Omental fat pad (tissue), 4 donors: ENCODE data around the gene PEMT. TPM values are rescaled to one million over a fixed set of nuclear protein-coding genes. Genes with fewer than 3 reads are reported as not detected.

Experiments
- ATAC-seq: fragments of 150-250 bp; one replicate; pipeline ENCODE4 v1.9.1; 2016; ENCODE audit warnings: mild to moderate bottlenecking, moderate library complexity; ENCODE audit not compliant: low FRiP score
- DNase-seq: peaks from one replicate; pipeline ENCODE4 v3.0.0-alpha.2; 2019; ENCODE audit warnings: low spot score
- CTCF ChIP-seq, 3 donors: fragments of 450-650 bp; IDR thresholded peaks; one replicate each; pipeline ENCODE4 v1.5.1; 2016 to 2017; ENCODE audit warnings: antibody characterized with exemption in 3 of 3, mild to moderate bottlenecking in 3 of 3, moderate library complexity in 2 of 3
- total RNA-seq, 4 donors: library from RNA; depleted of rRNA; stranded (reverse); fragments of >200 nt; gene quantifications; one replicate each; pipeline ENCODE4 v1.1.0, GENCODE V29; 2016

The PEMT gene
- total RNA-seq, 4 donors from 2014 or later: 32.2 to 181 (median 57.1) TPM

GRCh38 chr17:17505151-17505550, 86.4 kb downstream of the PEMT start:
- no peak for TF ChIP-seq CTCF (IDR thresholded peaks at IDR 0.05)
- DNase-seq (no peak), ATAC-seq (no peak)

GRCh38 chr17:17504341-17505140, 87.0 kb downstream of the PEMT start:
- DNase-seq (no peak), ATAC-seq (no peak)
- no peak for TF ChIP-seq CTCF (IDR thresholded peaks at IDR 0.05)

- DNase-seq (no peak), ATAC-seq (no peak)
- no peak for TF ChIP-seq CTCF (IDR thresholded peaks at IDR 0.05)
These were observed 87.9 kb downstream of the PEMT start for GRCh38 chr17:17503566-17504130.

- ATAC-seq (no peak), DNase-seq (no peak)
- TF ChIP-seq CTCF (IDR thresholded peaks at IDR 0.05): no peak
These were observed 88.6 kb downstream of the PEMT start for GRCh38 chr17:17502741-17503565.

GRCh38 chr17:17500999-17501605, 90.4 kb downstream of the PEMT start:
- no peak for DNase-seq
- no peak for TF ChIP-seq CTCF (IDR thresholded peaks at IDR 0.05)
- ATAC-seq: no peak

- ATAC-seq (no peak), DNase-seq (no peak)
- TF ChIP-seq CTCF (IDR thresholded peaks at IDR 0.05): no peak
These were observed 91.9 kb downstream of the PEMT start for GRCh38 chr17:17499402-17500145.
